AG08395 (cell line): ENCODE measurements around the gene ATPAF1.
"Not testable (repeated sequence)": the region's sequence is repeated elsewhere in the genome, so short reads cannot be mapped to it uniquely, and the experiment has no call there.

Experiments
- DNase-seq: peaks from one replicate; pipeline ENCODE4 v3.0.0; 2012; ENCODE audit warnings: mixed read lengths, low spot score

ATPAF1 gene

GRCh38 chr1:46681333-46682034, 13.3 kb upstream of the ATPAF1 start:
- DNase-seq: no peak

- no peak for DNase-seq
Observed at GRCh38 chr1:46679789-46680573, 11.8 kb upstream of the ATPAF1 start.

- DNase-seq: no peak
Observed at GRCh38 chr1:46677339-46677738, 9.2 kb upstream of the ATPAF1 start.

GRCh38 chr1:46676531-46676930, 8.4 kb upstream of the ATPAF1 start:
- no peak for DNase-seq

GRCh38 chr1:46675549-46676314, 7.6 kb upstream of the ATPAF1 start:
- DNase-seq: no peak

GRCh38 chr1:46673749-46674182, 5.6 kb upstream of the ATPAF1 start:
- DNase-seq: no peak

- DNase-seq: no peak
Observed at GRCh38 chr1:46672696-46673095, 4.5 kb upstream of the ATPAF1 start.

GRCh38 chr1:46671554-46671953, 3.4 kb upstream of the ATPAF1 start, which contains the start of gene TEX38:
Gene TEX38 (plus strand): TSS chr1:46671854. CDS start chr1:46671935, 81 bp downstream.
- no peak for DNase-seq

GRCh38 chr1:46670134-46670533, 2.0 kb upstream of the ATPAF1 start:
- no peak for DNase-seq

GRCh38 chr1:46665983-46666382, 2.2 kb downstream of the ATPAF1 start:
- DNase-seq: no peak

- not testable (repeated sequence) for DNase-seq
Observed at GRCh38 chr1:46662919-46663318, 5.2 kb downstream of the ATPAF1 start.

GRCh38 chr1:46660116-46660515, 8.0 kb downstream of the ATPAF1 start:
- not testable (repeated sequence) for DNase-seq

GRCh38 chr1:46659307-46659870, 8.8 kb downstream of the ATPAF1 start:
- DNase-seq: no peak

GRCh38 chr1:46657775-46658174, 10.4 kb downstream of the ATPAF1 start:
- no peak for DNase-seq

- no peak for DNase-seq
Observed at GRCh38 chr1:46656643-46657042, 11.5 kb downstream of the ATPAF1 start.

GRCh38 chr1:46655848-46656247, 12.3 kb downstream of the ATPAF1 start:
- DNase-seq: no peak

GRCh38 chr1:46654698-46655097, 13.5 kb downstream of the ATPAF1 start:
- not testable (repeated sequence) for DNase-seq

GRCh38 chr1:46654012-46654411, 14.2 kb downstream of the ATPAF1 start:
- DNase-seq: no peak

- peak; percentile 43 for DNase-seq
Observed at GRCh38 chr1:46653405-46653958, 14.7 kb downstream of the ATPAF1 start.

- no peak for DNase-seq
Observed at GRCh38 chr1:46652321-46653100, 15.7 kb downstream of the ATPAF1 start.

- DNase-seq: not testable (repeated sequence)
Observed at GRCh38 chr1:46651152-46651551, 17.0 kb downstream of the ATPAF1 start.
